CD14-positive monocyte (primary cell): ENCODE data around the gene KISS1. TPM values are rescaled to one million over a fixed set of nuclear protein-coding genes. Genes with fewer than 3 reads are reported as not detected.

ENCODE experiments used
- DNase-seq, 3 donors: peaks; one replicate each; pipeline ENCODE4 v3.0.0-alpha.2; 2011 to 2022
- H2AFZ ChIP-seq: 2 replicates; pipeline ENCODE4 v1.6.0; 2012; ENCODE audit warnings: mild to moderate bottlenecking, low read depth, low read length, inconsistent platforms; ENCODE audit not compliant: insufficient read depth, poor library complexity, severe bottlenecking
- H3K27ac ChIP-seq, 2 donors: 1 replicate in 1 of 2; 2 replicates in 1 of 2; pipeline ENCODE4 v1.5.1; 2012 to 2013; ENCODE audit warnings: low read length in 2 of 2, control low read depth in 1 of 2, inconsistent platforms in 1 of 2, low read depth in 1 of 2, mild to moderate bottlenecking in 1 of 2
- H3K27me3 ChIP-seq, 2 donors: one replicate each; pipeline versions ENCODE4 v1.6.0 to v1.6.1; 2011 to 2013; ENCODE audit warnings: low read length in 2 of 2; ENCODE audit not compliant: control insufficient read depth in 2 of 2, insufficient read depth in 2 of 2
- H3K36me3 ChIP-seq, 2 donors: replicated peaks in 1 of 2; 1 replicate in 1 of 2; 2 replicates in 1 of 2; pipeline versions ENCODE4 v1.5.1 to v1.6.1; 2012 to 2013; ENCODE audit warnings: low read length in 2 of 2, control low read depth in 1 of 2, inconsistent platforms in 1 of 2, mild to moderate bottlenecking in 1 of 2; ENCODE audit not compliant: insufficient read depth in 2 of 2, control insufficient read depth in 1 of 2
- H3K4me1 ChIP-seq, 2 donors: 1 replicate in 1 of 2; 2 replicates in 1 of 2; pipeline versions ENCODE4 v1.5.1 to v1.6.1; 2012 to 2013; ENCODE audit warnings: low read length in 2 of 2, control low read depth in 1 of 2, inconsistent platforms in 1 of 2, mild to moderate bottlenecking in 1 of 2, moderate library complexity in 1 of 2; ENCODE audit not compliant: insufficient read depth in 2 of 2, control insufficient read depth in 1 of 2
- H3K4me2 ChIP-seq: replicated peaks from 2 replicates; pipeline ENCODE3; 2012; ENCODE audit warnings: low read length, moderate library complexity, mild to moderate bottlenecking; ENCODE audit not compliant: poor library complexity, severe bottlenecking; ENCODE audit errors: extremely low read depth
- H3K4me3 ChIP-seq, 3 experiments: fragments of 200-600 bp in 1 of 3; sonication (generic) in 1 of 3; replicated peaks in 1 of 3; 1 replicate in 2 of 3; 2 replicates in 1 of 3; pipeline ENCODE4 v1.5.1; 2011 to 2013; ENCODE audit warnings: low read length in 3 of 3, mild to moderate bottlenecking in 3 of 3, control low read depth in 2 of 3, low read depth in 2 of 3, inconsistent platforms in 1 of 3, moderate library complexity in 1 of 3
- H3K79me2 ChIP-seq: 2 replicates; pipeline ENCODE4 v1.6.0; 2012; ENCODE audit warnings: mild to moderate bottlenecking, control low read depth, inconsistent platforms, low read length, moderate library complexity; ENCODE audit not compliant: insufficient read depth
- H3K9ac ChIP-seq: 2 replicates; pipeline ENCODE4 v1.6.0; 2017; ENCODE audit warnings: low read length, mild to moderate bottlenecking; ENCODE audit not compliant: insufficient read depth, poor library complexity, severe bottlenecking
- H3K9me3 ChIP-seq, 2 donors: replicated peaks in 1 of 2; 1 replicate in 1 of 2; 2 replicates in 1 of 2; pipeline versions ENCODE4 v1.5.1 to v1.6.1; 2012 to 2013; ENCODE audit warnings: low read length in 2 of 2, control low read depth in 1 of 2; ENCODE audit not compliant: control insufficient read depth in 1 of 2, insufficient read depth in 1 of 2
- H4K20me1 ChIP-seq: 2 replicates; pipeline ENCODE4 v1.6.0; 2012; ENCODE audit warnings: mild to moderate bottlenecking, low read length, control low read depth, moderate library complexity; ENCODE audit not compliant: insufficient read depth
- H3K27ac Mint-ChIP-seq, 7 donors: one replicate each; pipeline ENCODE4 v1.8.0; 2020; ENCODE audit warnings: mild to moderate bottlenecking in 7 of 7, mixed read lengths in 7 of 7, moderate library complexity in 6 of 7, inconsistent platforms in 2 of 7
- H3K27me3 Mint-ChIP-seq, 3 donors: one replicate each; pipeline ENCODE4 v1.8.0; 2021 to 2022; ENCODE audit warnings: low read depth in 3 of 3, mild to moderate bottlenecking in 3 of 3, mixed read lengths in 3 of 3, moderate library complexity in 3 of 3, inconsistent platforms in 1 of 3
- H3K36me3 Mint-ChIP-seq, 2 donors: one replicate each; pipeline ENCODE4 v1.8.0; 2020; ENCODE audit warnings: mixed read lengths in 2 of 2, inconsistent platforms in 1 of 2, mild to moderate bottlenecking in 1 of 2
- H3K4me1 Mint-ChIP-seq: one replicate; pipeline ENCODE4 v1.8.0; 2020; ENCODE audit warnings: mild to moderate bottlenecking, mixed read lengths
- H3K4me3 Mint-ChIP-seq, 2 donors: one replicate each; pipeline ENCODE4 v1.8.0; 2020; ENCODE audit warnings: mild to moderate bottlenecking in 2 of 2, mixed read lengths in 2 of 2, moderate library complexity in 1 of 2
- H3K9me3 Mint-ChIP-seq, 7 donors: one replicate each; pipeline ENCODE4 v1.8.0; 2020 to 2022; ENCODE audit warnings: mixed read lengths in 7 of 7, mild to moderate bottlenecking in 6 of 7, moderate library complexity in 6 of 7, inconsistent platforms in 2 of 7
- WGBS: methylation state at CpG from one replicate; pipeline ENCODE4 v1.1.5; 2013; ENCODE audit warnings: missing lambda C conversion rate; ENCODE audit not compliant: insufficient coverage; 5-methylcytosine and 5-hydroxymethylcytosine counted together
- intact Hi-C, 2 donors: fragments of 100-400 bp; cut with micrococcal nuclease; formaldehyde crosslinking; loops; one replicate each; pipeline versions ENCODE4 v1.15.0 to v1.15.1; 2023
- polyA plus RNA-seq, 3 donors: library from polyadenylated mRNA; depleted of rRNA in 1 of 3; unstranded in 2 of 3; stranded (reverse) in 1 of 3; fragments of 300-500 nt in 2 of 3; fragments of >200 nt in 1 of 3; fragmentation: Illumina TruSeq in 2 of 3; gene quantifications; 1 replicate in 2 of 3; 2 replicates in 1 of 3; pipeline ENCODE4 v1.2.3, GENCODE V29; 2012 to 2021
- TF ChIP-seq, protein P1 (sequence below): fragments of 200-600 bp; IDR thresholded peaks from one replicate; pipeline ENCODE4 v1.8.0; 2022; ENCODE audit warnings: antibody characterized with exemption, mild to moderate bottlenecking

The KISS1 gene
- polyA plus RNA-seq, 3 donors: not detected

DNA sequence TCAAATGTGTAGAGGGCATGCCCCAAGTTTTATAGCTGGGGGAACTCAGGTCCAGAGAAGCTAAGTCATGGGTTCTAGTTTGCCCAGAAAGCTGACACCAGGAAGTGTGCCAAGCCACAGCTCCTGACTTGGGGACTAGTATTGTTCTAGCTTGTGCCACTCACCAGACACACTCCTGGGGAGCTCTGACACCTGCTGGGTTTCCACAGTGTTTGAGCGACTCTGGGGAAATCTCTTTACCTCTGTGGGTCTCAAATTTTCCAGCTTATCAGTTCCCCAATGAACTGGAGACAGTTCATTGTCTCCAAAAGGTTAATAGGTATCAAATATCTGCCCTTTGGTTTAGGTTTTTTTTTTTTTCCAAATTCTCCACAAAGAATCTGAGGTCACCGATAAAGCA, 4.2 kb downstream of the KISS1 start:
- Mint-ChIP-seq H3K4me3 (no peak overlapping the region), H3K27me3 (peaks cover 41 to 56% (median 46%) of the 10 kb centered on the region in 3 donors), H3K36me3 (no peaks in the 10 kb centered on the region), H3K9me3 (peaks cover 0 to 2% (median 0%) of the 10 kb centered on the region in 7 donors), H3K4me1 (peaks cover 15% of the 10 kb centered on the region), H3K27ac (no peak overlapping the region)
- Histone ChIP-seq H3K4me1 (peaks cover 12% of the 10 kb centered on the region in 2 donors), H3K9me3 (no peaks in the 10 kb centered on the region), H3K36me3 (no peaks in the 10 kb centered on the region), H3K79me2 (no peaks in the 10 kb centered on the region), H2AFZ (no peak overlapping the region), H4K20me1 (no peaks in the 10 kb centered on the region), H3K27ac (no peak overlapping the region), H3K27me3 (peaks cover 5 to 44% of the 10 kb centered on the region in 2 donors), H3K4me2 (no peak overlapping the region), H3K9ac (no peak overlapping the region), H3K4me3 (no peak overlapping the region)
- WGBS: 90% methylated on average over 2 of the region's 2 CpGs
- no peak for DNase-seq
- TF ChIP-seq, protein P1, sequence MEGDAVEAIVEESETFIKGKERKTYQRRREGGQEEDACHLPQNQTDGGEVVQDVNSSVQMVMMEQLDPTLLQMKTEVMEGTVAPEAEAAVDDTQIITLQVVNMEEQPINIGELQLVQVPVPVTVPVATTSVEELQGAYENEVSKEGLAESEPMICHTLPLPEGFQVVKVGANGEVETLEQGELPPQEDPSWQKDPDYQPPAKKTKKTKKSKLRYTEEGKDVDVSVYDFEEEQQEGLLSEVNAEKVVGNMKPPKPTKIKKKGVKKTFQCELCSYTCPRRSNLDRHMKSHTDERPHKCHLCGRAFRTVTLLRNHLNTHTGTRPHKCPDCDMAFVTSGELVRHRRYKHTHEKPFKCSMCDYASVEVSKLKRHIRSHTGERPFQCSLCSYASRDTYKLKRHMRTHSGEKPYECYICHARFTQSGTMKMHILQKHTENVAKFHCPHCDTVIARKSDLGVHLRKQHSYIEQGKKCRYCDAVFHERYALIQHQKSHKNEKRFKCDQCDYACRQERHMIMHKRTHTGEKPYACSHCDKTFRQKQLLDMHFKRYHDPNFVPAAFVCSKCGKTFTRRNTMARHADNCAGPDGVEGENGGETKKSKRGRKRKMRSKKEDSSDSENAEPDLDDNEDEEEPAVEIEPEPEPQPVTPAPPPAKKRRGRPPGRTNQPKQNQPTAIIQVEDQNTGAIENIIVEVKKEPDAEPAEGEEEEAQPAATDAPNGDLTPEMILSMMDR: no peak
- intact Hi-C loops: no loop called here

DNA sequence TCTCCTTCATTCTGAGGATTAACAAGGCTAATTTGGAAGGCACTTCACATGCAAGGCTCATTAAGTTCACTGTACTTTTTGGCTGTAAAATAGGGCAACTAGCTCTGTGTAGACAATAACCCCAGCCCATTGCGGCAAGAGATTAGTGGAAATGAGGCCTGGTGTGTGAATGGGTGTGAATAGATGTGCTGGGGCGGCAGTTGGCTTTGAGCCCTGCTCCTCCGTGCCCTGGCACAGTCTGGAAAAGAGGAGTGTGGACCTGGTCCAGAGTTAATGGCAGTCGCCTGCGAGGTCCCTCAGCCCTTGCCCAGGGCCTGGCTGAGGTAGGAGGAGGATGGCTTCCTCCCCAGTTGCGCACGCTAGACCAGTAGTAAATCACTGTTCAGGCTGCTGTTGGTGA, 4.8 kb downstream of the KISS1 start:
- no peak for DNase-seq
- WGBS: 100% methylated on average over 3 of the region's 7 CpGs
- Histone ChIP-seq H3K4me1 (peaks cover 12% of the 10 kb centered on the region in 2 donors), H3K27ac (no peak overlapping the region), H3K9me3 (no peaks in the 10 kb centered on the region), H2AFZ (no peak overlapping the region), H4K20me1 (no peaks in the 10 kb centered on the region), H3K4me2 (no peak overlapping the region), H3K9ac (no peak overlapping the region), H3K36me3 (no peaks in the 10 kb centered on the region), H3K79me2 (no peaks in the 10 kb centered on the region), H3K27me3 (peaks cover 5 to 46% of the 10 kb centered on the region in 2 donors), H3K4me3 (no peak overlapping the region)
- no peak overlapping the region for H3K4me3 Mint-ChIP-seq
- intact Hi-C loops: no loop called here
- H3K36me3 Mint-ChIP-seq: no peaks in the 10 kb centered on the region
- H3K27me3 Mint-ChIP-seq: peaks cover 44 to 56% (median 52%) of the 10 kb centered on the region in 3 donors
- peak overlapping the region in 2 of 7 donors; percentile 7 for H3K27ac Mint-ChIP-seq
- TF ChIP-seq, protein P1: no peak
- peaks cover 15% of the 10 kb centered on the region for H3K4me1 Mint-ChIP-seq
- H3K9me3 Mint-ChIP-seq: peaks cover 0 to 2% (median 0%) of the 10 kb centered on the region in 7 donors
